Stimulated activated CD8-positive, alpha-beta memory T cell treated with anti-CD3 and anti-CD28 coated beads, Interleukin-12 subunit alpha, Interleukin-12 subunit beta, amount 100 ng/mL, for 24 hours (primary cell): ENCODE results near the gene CLEC18B.
"Not testable (repeated sequence)": the region's sequence is repeated elsewhere in the genome, so short reads cannot be mapped to it uniquely, and the experiment has no call there.

Experiments
- DNase-seq: peaks from one replicate; pipeline ENCODE4 v3.0.0-alpha.2; 2020; ENCODE audit errors: extremely low read depth

The CLEC18B gene

GRCh38 chr16:74420612-74421481 lies at the start of gene CLEC18B:
Gene CLEC18B, minus strand, starts transcription at chr16:74421478. Its CDS starts 208 bp downstream, at chr16:74421270.
- DNase-seq = not testable (repeated sequence)

GRCh38 chr16:74469946-74470478 lies 48.7 kb upstream of the CLEC18B start:
- no peak for DNase-seq

- no peak for DNase-seq
Observed at GRCh38 chr16:74468807-74469525, 47.7 kb upstream of the CLEC18B start.

GRCh38 chr16:74466872-74467271 lies 45.6 kb upstream of the CLEC18B start:
- no peak for DNase-seq

- DNase-seq = no peak
Observed at GRCh38 chr16:74465851-74466685, 44.8 kb upstream of the CLEC18B start.

GRCh38 chr16:74465281-74465680 lies 44.0 kb upstream of the CLEC18B start:
- DNase-seq = no peak

- DNase-seq = no peak
Observed at GRCh38 chr16:74463888-74464287, 42.6 kb upstream of the CLEC18B start.

- no peak for DNase-seq
Observed at GRCh38 chr16:74462361-74462760, 41.1 kb upstream of the CLEC18B start.

GRCh38 chr16:74461826-74462225 lies 40.5 kb upstream of the CLEC18B start:
- DNase-seq = no peak

GRCh38 chr16:74460542-74460941 lies 39.3 kb upstream of the CLEC18B start:
- DNase-seq = no peak

- DNase-seq = no peak
Observed at GRCh38 chr16:74456290-74456625, 35.0 kb upstream of the CLEC18B start.

GRCh38 chr16:74455619-74456289 lies 34.5 kb upstream of the CLEC18B start:
- DNase-seq = no peak

GRCh38 chr16:74455213-74455612 lies 33.9 kb upstream of the CLEC18B start:
- DNase-seq = no peak

- DNase-seq = no peak
Observed at GRCh38 chr16:74451951-74452758, 30.9 kb upstream of the CLEC18B start.

- DNase-seq = no peak
Observed at GRCh38 chr16:74450967-74451760, 29.9 kb upstream of the CLEC18B start.

- no peak for DNase-seq
Observed at GRCh38 chr16:74450236-74450635, 29.0 kb upstream of the CLEC18B start.

GRCh38 chr16:74449470-74449869 lies 28.2 kb upstream of the CLEC18B start:
- no peak for DNase-seq

GRCh38 chr16:74448990-74449389 lies 27.7 kb upstream of the CLEC18B start:
- no peak for DNase-seq

- no peak for DNase-seq
Observed at GRCh38 chr16:74447578-74447977, 26.3 kb upstream of the CLEC18B start.

GRCh38 chr16:74446866-74447265 lies 25.6 kb upstream of the CLEC18B start:
- DNase-seq = no peak
